ENCODE data around the gene INTS6. TPM values are rescaled to one million over a fixed set of nuclear protein-coding genes. Genes with fewer than 3 reads are reported as not detected.

Gene INTS6
- total RNA-seq, 1 experiment from 2014 or later = 26.6 TPM

DNA sequence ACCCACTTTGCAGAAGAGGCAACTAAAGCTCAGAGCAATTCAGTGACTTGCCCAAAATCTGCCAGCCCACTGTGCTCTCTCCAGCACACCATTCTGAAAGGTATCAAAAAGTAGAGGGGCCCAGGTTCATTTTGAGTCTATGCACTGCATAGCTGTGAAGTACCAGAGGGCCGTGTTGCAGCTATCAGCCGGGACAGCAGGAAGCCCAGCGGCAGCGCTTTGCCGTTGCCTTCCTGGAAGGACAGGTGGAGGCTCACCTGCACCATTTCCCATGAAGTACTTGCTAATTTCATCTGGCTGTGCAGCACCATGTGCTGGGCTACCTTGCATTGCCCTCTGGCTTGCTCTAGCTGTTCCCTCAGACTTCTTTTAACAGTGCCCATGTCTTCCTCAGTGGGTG, 116.1 kb downstream of the INTS6 start:
- Histone ChIP-seq H3K4me1 (ENCODE audit: insufficient read depth, low read length) (no peaks in the 10 kb centered on the region; the same call in 1 of the 2 replicates), H4K20me1 (ENCODE audit: low read length) (no peaks in the 10 kb centered on the region), H3K9ac (ENCODE audit: low read length) (no peak overlapping the region), H3K4me3 (ENCODE audit: low read length) (no peak overlapping the region), H3K4me2 (ENCODE audit: low read length) (no peak overlapping the region), H3F3A (ENCODE audit: low read length, unreplicated experiment) (no peaks in the 10 kb centered on the region), H3K9me3 (ENCODE audit: low read length) (no peaks in the 10 kb centered on the region), H3K27me3 (ENCODE audit: low read length) (no peaks in the 10 kb centered on the region), H3K79me2 (ENCODE audit: low read length) (no peaks in the 10 kb centered on the region), H3K36me3 (ENCODE audit: low read depth, low read length) (no peaks in the 10 kb centered on the region), H3K27ac (ENCODE audit: low read length) (no peak overlapping the region), H2AFZ (ENCODE audit: low read length) (no peak overlapping the region), H3K9me2 (replicated peaks; ENCODE audit: low read length) (no peaks in the 10 kb centered on the region)
- DNase-seq (no peak), ATAC-seq (no peak)
- TF ChIP-seq EZH2phosphoT487 (IDR thresholded peaks at IDR 0.05; ENCODE audit: borderline replicate concordance, low read length) (no peak), EZH2 (IDR thresholded peaks at IDR 0.05; ENCODE audit: low read length, unreplicated experiment) (no peak)
- TF ChIP-seq, protein P1, sequence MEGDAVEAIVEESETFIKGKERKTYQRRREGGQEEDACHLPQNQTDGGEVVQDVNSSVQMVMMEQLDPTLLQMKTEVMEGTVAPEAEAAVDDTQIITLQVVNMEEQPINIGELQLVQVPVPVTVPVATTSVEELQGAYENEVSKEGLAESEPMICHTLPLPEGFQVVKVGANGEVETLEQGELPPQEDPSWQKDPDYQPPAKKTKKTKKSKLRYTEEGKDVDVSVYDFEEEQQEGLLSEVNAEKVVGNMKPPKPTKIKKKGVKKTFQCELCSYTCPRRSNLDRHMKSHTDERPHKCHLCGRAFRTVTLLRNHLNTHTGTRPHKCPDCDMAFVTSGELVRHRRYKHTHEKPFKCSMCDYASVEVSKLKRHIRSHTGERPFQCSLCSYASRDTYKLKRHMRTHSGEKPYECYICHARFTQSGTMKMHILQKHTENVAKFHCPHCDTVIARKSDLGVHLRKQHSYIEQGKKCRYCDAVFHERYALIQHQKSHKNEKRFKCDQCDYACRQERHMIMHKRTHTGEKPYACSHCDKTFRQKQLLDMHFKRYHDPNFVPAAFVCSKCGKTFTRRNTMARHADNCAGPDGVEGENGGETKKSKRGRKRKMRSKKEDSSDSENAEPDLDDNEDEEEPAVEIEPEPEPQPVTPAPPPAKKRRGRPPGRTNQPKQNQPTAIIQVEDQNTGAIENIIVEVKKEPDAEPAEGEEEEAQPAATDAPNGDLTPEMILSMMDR (conservative IDR thresholded peaks at IDR 0.05; ENCODE audit: low read depth, low read length) = no peak
- POLR2A ChIA-PET (ENCODE audit: unreplicated experiment) = no interaction called here
- intact Hi-C loops (cut with micrococcal nuclease) = no loop called here
- no TSS peak for BruUV-seq (replicated peaks)
- CTCF ChIA-PET = no interaction called here

DNA sequence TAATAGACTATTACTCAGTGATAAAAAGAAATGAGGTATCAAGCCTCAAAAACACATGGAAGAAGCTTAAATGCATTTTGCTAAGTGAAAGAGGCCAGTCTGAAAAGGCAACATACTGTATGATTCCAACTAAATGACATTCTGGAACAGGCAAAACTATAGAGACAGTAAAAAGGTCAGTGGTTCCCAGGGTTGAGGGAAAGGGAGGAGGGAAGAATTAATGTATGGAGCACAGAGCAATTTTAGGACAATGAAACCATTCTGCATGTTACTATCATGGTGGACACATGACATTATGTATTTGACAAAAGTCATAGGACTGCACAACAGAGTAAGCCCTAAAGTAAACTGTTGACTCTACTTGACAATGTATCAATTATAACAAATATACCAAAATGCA, 119.0 kb downstream of the INTS6 start:
- H3K27me3 ChIP-seq (ENCODE audit: low read length) = no peaks in the 10 kb centered on the region
- no peak overlapping the region for H3K9ac ChIP-seq (ENCODE audit: low read length)
- no peaks in the 10 kb centered on the region for H3F3A ChIP-seq (ENCODE audit: low read length, unreplicated experiment)
- DNase-seq (no peak), ATAC-seq (no peak)
- ChIA-PET CTCF (no interaction called here), POLR2A (ENCODE audit: unreplicated experiment) (no interaction called here)
- no peaks in the 10 kb centered on the region for H3K79me2 ChIP-seq (ENCODE audit: low read length)
- H4K20me1 ChIP-seq (ENCODE audit: low read length) = no peaks in the 10 kb centered on the region
- H3K4me2 ChIP-seq (ENCODE audit: low read length) = no peak overlapping the region
- H3K4me3 ChIP-seq (ENCODE audit: low read length) = no peak overlapping the region
- intact Hi-C loops (cut with micrococcal nuclease) = no loop called here
- H3K36me3 ChIP-seq (ENCODE audit: low read depth, low read length) = no peaks in the 10 kb centered on the region
- no peaks in the 10 kb centered on the region for H3K9me3 ChIP-seq (ENCODE audit: low read length)
- H3K9me2 ChIP-seq (replicated peaks; ENCODE audit: low read length) = no peaks in the 10 kb centered on the region
- no peak overlapping the region for H2AFZ ChIP-seq (ENCODE audit: low read length)
- H3K4me1 ChIP-seq (ENCODE audit: insufficient read depth, low read length) = no peaks in the 10 kb centered on the region
- no peak overlapping the region for H3K27ac ChIP-seq (ENCODE audit: low read length)
- no peak for TF ChIP-seq EZH2phosphoT487 (IDR thresholded peaks at IDR 0.05; ENCODE audit: borderline replicate concordance, low read length)
- no peak for TF ChIP-seq EZH2 (IDR thresholded peaks at IDR 0.05; ENCODE audit: low read length, unreplicated experiment)
- TF ChIP-seq, protein P1 (conservative IDR thresholded peaks at IDR 0.05; ENCODE audit: low read depth, low read length) = no peak
- no TSS peak for BruUV-seq (replicated peaks)

DNA sequence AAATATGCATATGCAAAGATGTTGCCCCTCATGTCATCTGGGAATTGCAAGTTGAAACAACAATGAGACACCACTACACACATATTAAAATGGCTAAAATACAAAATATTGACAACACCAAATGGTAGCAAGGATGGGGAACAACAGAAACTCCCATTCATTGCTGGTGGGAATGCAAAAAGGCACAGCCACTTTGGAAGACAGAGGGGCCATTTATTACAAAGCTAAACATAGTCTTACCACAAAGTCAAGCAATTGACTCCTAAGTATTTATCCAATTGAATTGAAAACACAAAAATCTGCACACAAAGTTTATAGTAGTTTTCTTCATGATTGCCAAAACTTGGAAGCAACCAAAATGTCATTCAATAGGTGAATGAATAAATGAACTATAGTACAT, 119.4 kb downstream of the INTS6 start:
- no TSS peak for BruUV-seq (replicated peaks)
- CTCF ChIA-PET = no interaction called here
- Histone ChIP-seq H3K9me3 (ENCODE audit: low read length) (no peaks in the 10 kb centered on the region), H3K4me3 (ENCODE audit: low read length) (no peak overlapping the region), H3K9ac (ENCODE audit: low read length) (no peak overlapping the region), H3K9me2 (replicated peaks; ENCODE audit: low read length) (no peaks in the 10 kb centered on the region), H3F3A (ENCODE audit: low read length, unreplicated experiment) (no peaks in the 10 kb centered on the region), H2AFZ (ENCODE audit: low read length) (no peak overlapping the region), H3K36me3 (ENCODE audit: low read depth, low read length) (no peaks in the 10 kb centered on the region), H3K27ac (ENCODE audit: low read length) (no peak overlapping the region), H4K20me1 (ENCODE audit: low read length) (no peaks in the 10 kb centered on the region), H3K4me2 (ENCODE audit: low read length) (no peak overlapping the region), H3K79me2 (ENCODE audit: low read length) (no peaks in the 10 kb centered on the region), H3K4me1 (ENCODE audit: insufficient read depth, low read length) (no peaks in the 10 kb centered on the region), H3K27me3 (ENCODE audit: low read length) (no peaks in the 10 kb centered on the region)
- TF ChIP-seq, protein P1 (conservative IDR thresholded peaks at IDR 0.05; ENCODE audit: low read depth, low read length) = no peak
- no peak for TF ChIP-seq EZH2phosphoT487 (IDR thresholded peaks at IDR 0.05; ENCODE audit: borderline replicate concordance, low read length)
- no peak for TF ChIP-seq EZH2 (IDR thresholded peaks at IDR 0.05; ENCODE audit: low read length, unreplicated experiment)
- no peak for ATAC-seq
- intact Hi-C loops (cut with micrococcal nuclease) = no loop called here
- DNase-seq = no peak
- POLR2A ChIA-PET (ENCODE audit: unreplicated experiment) = no interaction called here

All from PC-3 (cell line).